A673 (cell line): ENCODE measurements around the gene MRPL51. TPM values are rescaled to one million over a fixed set of nuclear protein-coding genes. Genes with fewer than 3 reads are reported as not detected.
A peak's percentile ranks its signal among the peaks of the same experiment; 100 is the strongest.

ENCODE experiments used
- Bru-seq: library from RNA; stranded (reverse); fragments of 400-500 nt; gene quantifications from one replicate; lab custom pipeline; 2021; lab: Mats Ljungman, UMichigan
- BruChase-seq, 2 experiments: library from RNA; stranded (reverse); fragments of 400-500 nt; gene quantifications; one replicate each; lab custom pipeline; 2021; lab: Mats Ljungman, UMichigan
- BruUV-seq: library from RNA; stranded (reverse); fragments of 400-500 nt; replicated peaks from 2 replicates; lab custom pipeline; 2021; lab: Mats Ljungman, UMichigan
- CTCF ChIA-PET: fragments of 300-600 bp; sonication (Branson Sonifier 250); formaldehyde crosslinking; loops from one replicate; lab custom pipeline; 2022; ENCODE audit warnings: antibody characterized with exemption; lab: Charles Lee
- POLR2A ChIA-PET: fragments of 300-600 bp; sonication (Branson Sonifier 250); formaldehyde crosslinking; loops from one replicate; lab custom pipeline; 2022; ENCODE audit warnings: antibody characterized with exemption; ENCODE audit not compliant: low non-redundant PET; lab: Charles Lee
- DNase-seq: peaks from one replicate; pipeline ENCODE4 v3.0.0-alpha.2; 2015; ENCODE audit warnings: low spot score
- H3K27ac ChIP-seq: fragments of 200-600 bp; sonication (generic); 2 replicates; pipeline ENCODE4 v1.5.1; 2016; ENCODE audit warnings: mixed run types, low read depth, mild to moderate bottlenecking, mixed read lengths, antibody characterized with exemption, low read length; ENCODE audit not compliant: poor library complexity, severe bottlenecking
- H3K27me3 ChIP-seq: fragments of 200-600 bp; sonication (generic); replicated peaks from 2 replicates; pipeline ENCODE4 v1.6.1; 2017; ENCODE audit warnings: mixed run types, low read depth, mild to moderate bottlenecking, mixed read lengths, antibody characterized with exemption, low read length; ENCODE audit not compliant: insufficient read depth, poor library complexity
- H3K36me3 ChIP-seq: fragments of 200-600 bp; sonication (generic); 2 replicates; pipeline ENCODE4 v1.6.1; 2016; ENCODE audit warnings: mixed run types, mild to moderate bottlenecking, mixed read lengths, antibody characterized with exemption, low read length; ENCODE audit not compliant: insufficient read depth, poor library complexity, severe bottlenecking
- H3K4me1 ChIP-seq: fragments of 200-600 bp; sonication (generic); 2 replicates; pipeline ENCODE4 v1.6.1; 2017; ENCODE audit warnings: mixed run types, mild to moderate bottlenecking, mixed read lengths, antibody characterized with exemption, low read length; ENCODE audit not compliant: insufficient read depth, poor library complexity, severe bottlenecking
- H3K4me3 ChIP-seq: fragments of 200-600 bp; sonication (generic); 2 replicates; pipeline ENCODE4 v1.5.1; 2016; ENCODE audit warnings: low read depth, mixed run types, mild to moderate bottlenecking, mixed read lengths, low read length; ENCODE audit not compliant: poor library complexity, severe bottlenecking
- H3K9me3 ChIP-seq: fragments of 200-600 bp; sonication (generic); 2 replicates; pipeline ENCODE4 v1.6.1; 2016; ENCODE audit warnings: mixed run types, low read depth, mild to moderate bottlenecking, mixed read lengths, antibody characterized with exemption, low read length; ENCODE audit not compliant: poor library complexity, severe bottlenecking
- CTCF ChIP-seq: fragments of 300-800, 200-600 bp; sonication (generic); conservative IDR thresholded peaks from 2 replicates; pipeline ENCODE4 v1.5.1; 2017; ENCODE audit warnings: low read depth, mild to moderate bottlenecking, antibody characterized with exemption, low read length, moderate library complexity, mixed read lengths
- EZH2 ChIP-seq: fragments of 200-600 bp; sonication (generic); IDR thresholded peaks from 2 replicates; pipeline ENCODE4 v1.6.1; 2017; ENCODE audit warnings: borderline replicate concordance, low read depth, mild to moderate bottlenecking, mixed read lengths, antibody characterized with exemption, low read length; ENCODE audit not compliant: poor library complexity, severe bottlenecking
- intact Hi-C: fragments of 100-400 bp; cut with micrococcal nuclease; formaldehyde crosslinking; loops from one replicate; pipeline ENCODE4 v1.10.0; 2022; ENCODE audit not compliant: unreplicated experiment
- long read RNA-seq: library from polyadenylated mRNA; stranded (forward); transcript quantifications from one replicate; pipeline ENCODE4 v2.0.0, GENCODE V29; 2022
- total RNA-seq: library from RNA; stranded (reverse); gene quantifications from 2 replicates; pipeline ENCODE4 v1.2.3, GENCODE V29; 2021

Gene MRPL51
- total RNA-seq (378 and 401 TPM in 2 replicates), Bru-seq, nascent RNA (percentile 94 among the genes with signal in this experiment), BruChase-seq, experiment 1, labeled RNA remaining after a 2-hour chase (percentile 94 among the genes with signal in this experiment), BruChase-seq, experiment 2, labeled RNA remaining after a 6-hour chase (percentile 97 among the genes with signal in this experiment)
- long read RNA-seq, transcript MRPL51-202 (3 exons, 601 nt) = minor isoform, 7 of 272 reads
- long read RNA-seq, transcript MRPL51-205 (3 exons, 814 nt) = minor isoform, 12 of 272 reads
- long read RNA-seq, transcript MRPL51-201 (3 exons, 1,234 nt) = major isoform, 209 of 272 reads
- long read RNA-seq, partial matches to known transcripts = 0 of 272 reads
- long read RNA-seq, other reads (novel, unspliced or antisense) = 39 of 272 reads

GRCh38 chr12:6492838-6493496 is at the start of gene MRPL51:
Gene MRPL51, minus strand, starts transcription at chr12:6493262. Its CDS starts 126 bp downstream, at chr12:6493136.
- DNase-seq = peak; percentile 98
- ChIA-PET POLR2A (interaction anchor here (0.7 kb wide), 1 partner anchor 41 kb away, joined by 3 read pairs; the partner anchor contains the start of gene GAPDH), CTCF (interaction anchor here (1.0 to 1.5 kb wide), 3 partner anchors 22 to 45 kb away, joined by 3 read pairs; partner anchors contain the start of gene VAMP1)
- H3K4me3 ChIP-seq = peak within 1 kb of the TSS; percentile 86
- peak within 1 kb of the TSS; percentile 97 for H3K27ac ChIP-seq
- H3K4me1 ChIP-seq = peaks cover 18% of the 10 kb centered on the region
- intact Hi-C loops = no loop called here
- peaks cover 28% of the 10 kb centered on the region for H3K36me3 ChIP-seq
- no peaks in the 10 kb centered on the region for H3K9me3 ChIP-seq
- H3K27me3 ChIP-seq = no peaks in the 10 kb centered on the region
- no TSS peak for BruUV-seq
- no peak for TF ChIP-seq CTCF
- TF ChIP-seq EZH2 = no peak

GRCh38 chr12:6542209-6543009 is 49.3 kb upstream of the MRPL51 start:
- intact Hi-C loops = no loop called here
- Histone ChIP-seq H3K4me1 (peaks cover 24% of the 10 kb centered on the region), H3K27ac (peak overlapping the region; percentile 17), H3K4me3 (no peak overlapping the region), H3K36me3 (peaks cover 32% of the 10 kb centered on the region), H3K27me3 (no peaks in the 10 kb centered on the region), H3K9me3 (no peaks in the 10 kb centered on the region)
- POLR2A ChIA-PET = no interaction called here
- no peak for TF ChIP-seq CTCF
- DNase-seq = no peak
- BruUV-seq = no TSS peak
- CTCF ChIA-PET = no interaction called here
